B cell (primary cell): ENCODE measurements around the gene FTO. TPM values are rescaled to one million over a fixed set of nuclear protein-coding genes. Genes with fewer than 3 reads are reported as not detected.

ENCODE experiments used
- ATAC-seq: fragments of 200-7000 bp; cut with Tn5 transposase; one replicate; pipeline ENCODE4 v1.10.0; 2021; ENCODE audit warnings: low read depth, mild to moderate bottlenecking, moderate number of reproducible peaks, moderate library complexity
- CTCF ChIA-PET: fragments of 350-600 bp; sonication (Branson Sonifier 250); formaldehyde crosslinking; loops from one replicate; lab custom pipeline; 2021; ENCODE audit warnings: antibody characterized with exemption, inconsistent platforms; lab: Charles Lee
- POLR2A ChIA-PET: fragments of 350-600 bp; sonication (Branson Sonifier 250); formaldehyde crosslinking; loops from one replicate; lab custom pipeline; 2021; ENCODE audit warnings: antibody characterized with exemption; lab: Charles Lee
- DNase-seq: peaks from one replicate; pipeline ENCODE4 v3.0.0; 2013
- H2AFZ ChIP-seq: 2 replicates; pipeline ENCODE4 v1.6.1; 2012; ENCODE audit warnings: mild to moderate bottlenecking, low read depth, low read length; ENCODE audit not compliant: insufficient read depth, poor library complexity, severe bottlenecking
- H3K27ac ChIP-seq, 2 donors: 1 replicate in 1 of 2; 2 replicates in 1 of 2; pipeline ENCODE4 v1.5.1; 2012 to 2013; ENCODE audit warnings: low read length in 2 of 2, mild to moderate bottlenecking in 2 of 2, moderate library complexity in 1 of 2
- H3K27me3 ChIP-seq, 4 experiments: fragments of 200-600 bp in 1 of 4; sonication (generic) in 1 of 4; replicated peaks in 1 of 4; 1 replicate in 2 of 4; 2 replicates in 2 of 4; pipeline versions ENCODE4 v1.6.1 to v1.7.0; 2013 to 2016; ENCODE audit warnings: low read length in 3 of 4, mild to moderate bottlenecking in 2 of 4, mixed read lengths in 1 of 4, moderate library complexity in 1 of 4; ENCODE audit not compliant: insufficient read depth in 4 of 4, control insufficient read depth in 3 of 4; ENCODE audit errors: control extremely low read depth in 1 of 4
- H3K36me3 ChIP-seq, 2 experiments: replicated peaks in 1 of 2; 1 replicate in 1 of 2; 2 replicates in 1 of 2; pipeline versions ENCODE4 v1.6.1 to v1.7.1; 2013; ENCODE audit warnings: low read length in 1 of 2; ENCODE audit not compliant: insufficient read depth in 2 of 2, control insufficient read depth in 1 of 2; ENCODE audit errors: control extremely low read depth in 1 of 2, extremely low read depth in 1 of 2
- H3K4me1 ChIP-seq, 2 donors: fragments of 200-600 bp in 1 of 2; sonication (generic) in 1 of 2; 1 replicate in 1 of 2; 2 replicates in 1 of 2; pipeline versions ENCODE4 v1.5.1 to v1.6.1; 2013 to 2017; ENCODE audit warnings: low read length in 2 of 2; ENCODE audit not compliant: control insufficient read depth in 2 of 2, insufficient read depth in 2 of 2
- H3K4me2 ChIP-seq: replicated peaks from 2 replicates; pipeline ENCODE3; 2012; ENCODE audit warnings: mild to moderate bottlenecking, low read depth, low read length; ENCODE audit not compliant: poor library complexity, severe bottlenecking
- H3K4me3 ChIP-seq, 5 experiments: fragments of 200-600 bp in 1 of 5; sonication (generic) in 1 of 5; 1 replicate in 3 of 5; 2 replicates in 2 of 5; pipeline versions ENCODE4 v1.5.1 to v1.7.0; 2011 to 2016; ENCODE audit warnings: low read length in 4 of 5, mild to moderate bottlenecking in 4 of 5, low read depth in 2 of 5, control low read depth in 1 of 5, moderate library complexity in 1 of 5; ENCODE audit not compliant: insufficient read depth in 1 of 5; ENCODE audit errors: control extremely low read depth in 1 of 5, extremely low read depth in 1 of 5
- H3K79me2 ChIP-seq: fragments of 200-600 bp; sonication (generic); one replicate; pipeline ENCODE4 v1.6.0; 2016; ENCODE audit warnings: low read length; ENCODE audit not compliant: control insufficient read depth, insufficient read depth
- H3K9ac ChIP-seq: fragments of 200-600 bp; sonication (generic); 2 replicates; pipeline ENCODE4 v1.6.1; 2017; ENCODE audit warnings: mild to moderate bottlenecking, low read length, moderate library complexity
- H3K9me3 ChIP-seq, 3 donors: one replicate each; pipeline versions ENCODE4 v1.6.1 to v1.7.1; 2013; ENCODE audit warnings: low read length in 2 of 3; ENCODE audit not compliant: control insufficient read depth in 2 of 3, insufficient read depth in 1 of 3; ENCODE audit errors: control extremely low read depth in 1 of 3
- H4K20me1 ChIP-seq: 2 replicates; pipeline ENCODE4 v1.6.0; 2012; ENCODE audit warnings: mild to moderate bottlenecking, low read length; ENCODE audit not compliant: insufficient read depth, control insufficient read depth, poor library complexity, severe bottlenecking
- H3K27ac Mint-ChIP-seq: one replicate; pipeline ENCODE4 v1.8.0; 2021; ENCODE audit warnings: mixed read lengths
- H3K27me3 Mint-ChIP-seq: one replicate; pipeline ENCODE4 v1.8.0; 2021; ENCODE audit warnings: mixed read lengths
- H3K4me1 Mint-ChIP-seq: one replicate; pipeline ENCODE4 v1.8.0; 2021; ENCODE audit warnings: mixed read lengths
- H3K4me3 Mint-ChIP-seq: one replicate; pipeline ENCODE4 v1.8.0; 2021; ENCODE audit warnings: mixed read lengths
- H3K9me3 Mint-ChIP-seq: one replicate; pipeline ENCODE4 v1.8.0; 2022; ENCODE audit warnings: mixed read lengths; ENCODE audit not compliant: insufficient read depth
- CTCF ChIP-seq: fragments of 200-600 bp; IDR thresholded peaks from one replicate; pipeline ENCODE4 v1.8.0; 2022; ENCODE audit warnings: antibody characterized with exemption, mild to moderate bottlenecking
- EZH2 ChIP-seq: IDR thresholded peaks from 2 replicates; pipeline ENCODE4 v1.6.1; 2012; ENCODE audit warnings: borderline replicate concordance, low read depth, mild to moderate bottlenecking, moderate library complexity, low read length; ENCODE audit not compliant: insufficient read depth, poor library complexity, severe bottlenecking
- WGBS: methylation state at CpG from one replicate; pipeline ENCODE4 v1.1.5; 2013; ENCODE audit warnings: missing lambda C conversion rate; ENCODE audit not compliant: insufficient coverage; 5-methylcytosine and 5-hydroxymethylcytosine counted together
- intact Hi-C: fragments of 100-400 bp; cut with micrococcal nuclease; formaldehyde crosslinking; loops from one replicate; pipeline ENCODE4 v1.10.0; 2022
- polyA plus RNA-seq: library from polyadenylated mRNA; depleted of rRNA; stranded (reverse); fragments of >200 nt; gene quantifications from 2 replicates; pipeline ENCODE4 v1.2.3, GENCODE V29; 2012
- total RNA-seq, 2 donors: library from RNA; stranded (reverse); fragments of 120-200 nt in 1 of 2; gene quantifications; 1 replicate in 1 of 2; 2 replicates in 1 of 2; pipeline versions ENCODE4 v1.2.3 to v1.2.4, GENCODE V29; 2013 to 2022

FTO gene
- total and polyA plus RNA-seq, 2 donors (not counting 1 experiment from before 2014, with no cell fraction given): 26.5 to 68.5 TPM

DNA sequence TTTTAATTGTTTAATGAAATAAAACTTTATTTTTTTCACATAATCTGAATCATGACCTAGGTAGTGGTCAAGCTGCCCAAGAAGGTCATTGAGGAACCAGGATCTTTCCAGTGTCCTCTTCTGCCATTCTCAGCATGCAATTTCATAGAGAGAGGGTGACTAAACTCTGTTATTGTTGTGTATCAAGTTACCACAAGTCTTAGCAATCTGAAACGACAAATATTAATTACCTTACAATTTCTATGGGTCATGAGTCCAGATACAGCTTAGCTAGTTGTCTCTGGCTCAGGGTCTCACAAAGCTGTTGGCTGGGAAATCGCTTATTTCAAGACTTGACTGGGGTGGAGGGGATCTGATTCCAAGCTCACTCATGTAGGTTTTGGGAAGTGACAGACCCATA is 37.6 kb downstream of the FTO start:
- Histone ChIP-seq H3K4me3 (no peak overlapping the region), H3K4me1 (peaks cover 9 to 12% of the 10 kb centered on the region in 2 donors), H3K79me2 (peaks cover 16% of the 10 kb centered on the region), H3K9me3 (no peaks in the 10 kb centered on the region), H3K36me3 (no peaks in the 10 kb centered on the region), H2AFZ (no peak overlapping the region), H3K27ac (no peak overlapping the region), H4K20me1 (peaks cover 27% of the 10 kb centered on the region), H3K4me2 (no peak overlapping the region), H3K9ac (no peak overlapping the region), H3K27me3 (no peaks in the 10 kb centered on the region)
- no peak for TF ChIP-seq CTCF
- no peak for TF ChIP-seq EZH2
- intact Hi-C loops: no loop called here
- ChIA-PET CTCF (interaction anchor here (0.9 kb wide), 1 partner anchor 14 kb away, joined by 3 read pairs; no protein-coding TSS in a partner anchor), POLR2A (no interaction called here)
- ATAC-seq: no peak
- Mint-ChIP-seq H3K27ac (no peak overlapping the region), H3K9me3 (no peaks in the 10 kb centered on the region), H3K27me3 (no peaks in the 10 kb centered on the region), H3K4me3 (no peak overlapping the region), H3K4me1 (peaks cover 33% of the 10 kb centered on the region)
- no peak for DNase-seq
- WGBS: 100% methylated on average over 1 of the region's 2 CpGs

DNA sequence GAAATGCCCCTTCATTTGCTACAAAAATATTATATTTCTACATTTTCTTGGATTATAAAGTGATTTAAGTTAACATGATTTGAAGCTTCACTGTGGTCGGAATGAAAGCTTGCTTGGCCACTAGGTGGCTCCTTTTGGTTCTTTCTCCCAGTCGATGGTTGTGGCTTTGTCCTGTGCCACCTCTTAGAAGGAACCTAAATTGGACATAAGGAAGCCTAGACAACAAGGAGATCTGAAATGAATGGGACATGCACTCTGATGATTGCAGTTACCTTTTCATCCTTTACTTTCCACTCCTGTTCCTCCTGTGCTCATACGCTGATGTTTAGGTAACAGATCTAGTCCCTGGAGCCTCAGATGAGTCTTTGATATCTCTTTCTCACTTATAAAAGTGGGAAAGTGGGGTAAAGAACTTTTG is 39.2 kb downstream of the FTO start:
- Histone ChIP-seq H3K9ac (no peak overlapping the region), H3K27me3 (no peaks in the 10 kb centered on the region), H4K20me1 (peaks cover 26% of the 10 kb centered on the region), H3K36me3 (no peaks in the 10 kb centered on the region), H3K4me1 (peaks cover 9 to 12% of the 10 kb centered on the region in 2 donors), H3K27ac (no peak overlapping the region), H3K9me3 (peaks cover 0 to 2% (median 0%) of the 10 kb centered on the region in 3 donors), H3K79me2 (peaks cover 27% of the 10 kb centered on the region), H2AFZ (no peak overlapping the region), H3K4me3 (no peak overlapping the region), H3K4me2 (no peak overlapping the region)
- H3K9me3 Mint-ChIP-seq: no peaks in the 10 kb centered on the region
- peak; percentile 13 for DNase-seq
- peaks cover 43% of the 10 kb centered on the region for H3K4me1 Mint-ChIP-seq
- TF ChIP-seq CTCF (peak; percentile 64), EZH2 (no peak)
- WGBS: 22% methylated on average over 2 of the region's 3 CpGs
- no peak for ATAC-seq
- CTCF ChIA-PET: interaction anchor here (0.8 to 2.9 kb wide), 9 partner anchors 7 to 50 kb away, joined by 3 to 17 read pairs (median 4); no protein-coding TSS in a partner anchor
- no peak overlapping the region for H3K4me3 Mint-ChIP-seq
- no peaks in the 10 kb centered on the region for H3K27me3 Mint-ChIP-seq
- H3K27ac Mint-ChIP-seq: no peak overlapping the region
- intact Hi-C loops: no loop called here
- POLR2A ChIA-PET: no interaction called here
